ENCODE measurements around the gene C7orf57. TPM values are rescaled to one million over a fixed set of nuclear protein-coding genes. Genes with fewer than 3 reads are reported as not detected.
"Not testable (repeated sequence)": the region's sequence is repeated elsewhere in the genome, so short reads cannot be mapped to it uniquely, and the experiment has no call there.

C7orf57 gene
- total and polyA plus RNA-seq, 12 donors: 0.24 TPM; not detected in 11

- intact Hi-C loops (cut with DNase I): no loop called here
- WGBS, 2 donors: 89 to 93% methylated on average over 2 of the region's 2 CpGs
Observed at GRCh38 chr7:48067475-48067874, 32.1 kb downstream of the C7orf57 start.

GRCh38 chr7:48074204-48074654 lies 38.9 kb downstream of the C7orf57 start:
- no peak for TF ChIP-seq CTCF (IDR thresholded peaks at IDR 0.05)
- H3K36me3 ChIP-seq: no peaks in the 10 kb centered on the region
- H3K4me3 ChIP-seq: no peak overlapping the region
- intact Hi-C loops (cut with DNase I): no loop called here
- peaks cover 0 to 5% (median 0%) of the 10 kb centered on the region in 9 donors for H3K4me1 ChIP-seq
- H3K27ac ChIP-seq: no peak overlapping the region
- peaks cover 0 to 16% (median 0%) of the 10 kb centered on the region in 11 donors for H3K9me3 ChIP-seq
- H3K27me3 ChIP-seq: no peaks in the 10 kb centered on the region
- ATAC-seq (peak in 2 of 8 donors; percentile 28 to 41), DNase-seq (no peak)

More at GRCh38 chr7:48067475-48067874, 32.1 kb downstream of the C7orf57 start:
- no peaks in the 10 kb centered on the region for H3K36me3 ChIP-seq
- TF ChIP-seq CTCF (IDR thresholded peaks at IDR 0.05): no peak
- H3K27me3 ChIP-seq: no peaks in the 10 kb centered on the region
- peaks cover 0 to 26% (median 0%) of the 10 kb centered on the region in 11 donors for H3K9me3 ChIP-seq
- ATAC-seq (no peak), DNase-seq (no peak)
- no peak overlapping the region for H3K4me3 ChIP-seq
- H3K27ac ChIP-seq: no peak overlapping the region
- H3K4me1 ChIP-seq: peaks cover 0 to 10% (median 0%) of the 10 kb centered on the region in 9 donors

GRCh38 chr7:48077423-48077822 lies 42.1 kb downstream of the C7orf57 start:
- Histone ChIP-seq H3K27ac (no peak overlapping the region), H3K9me3 (peaks cover 0 to 1% (median 0%) of the 10 kb centered on the region in 11 donors), H3K36me3 (no peaks in the 10 kb centered on the region), H3K4me3 (no peak overlapping the region), H3K4me1 (peaks cover 0 to 5% (median 0%) of the 10 kb centered on the region in 9 donors), H3K27me3 (no peaks in the 10 kb centered on the region)
- no peak for TF ChIP-seq CTCF (IDR thresholded peaks at IDR 0.05)
- intact Hi-C loops (cut with DNase I): no loop called here
- WGBS, 2 donors: 65 to 81% methylated on average over 1 of the region's 1 CpG
- no peak for ATAC-seq
- no peak for DNase-seq

GRCh38 chr7:48078470-48078869 lies 43.1 kb downstream of the C7orf57 start:
- Histone ChIP-seq H3K27ac (no peak overlapping the region), H3K9me3 (no peaks in the 10 kb centered on the region), H3K4me3 (no peak overlapping the region), H3K36me3 (no peaks in the 10 kb centered on the region), H3K27me3 (no peaks in the 10 kb centered on the region), H3K4me1 (peaks cover 0 to 14% (median 4%) of the 10 kb centered on the region in 9 donors)
- no peak for DNase-seq
- intact Hi-C loops (cut with DNase I): no loop called here
- 56 to 76% methylated on average over 2 of the region's 2 CpGs for WGBS, 2 donors
- no peak for ATAC-seq
- no peak for TF ChIP-seq CTCF (IDR thresholded peaks at IDR 0.05)

GRCh38 chr7:48082378-48082777 lies 47.0 kb downstream of the C7orf57 start:
- H3K9me3 ChIP-seq; intact Hi-C loops (cut with DNase I); H3K36me3 ChIP-seq; H3K27ac ChIP-seq; H3K27me3 ChIP-seq; H3K4me3 ChIP-seq; ATAC-seq; DNase-seq: not testable (repeated sequence)
- peaks cover 0 to 53% (median 31%) of the 10 kb centered on the region in 9 donors for H3K4me1 ChIP-seq

Data from heart right ventricle (tissue), 16 donors.